ENCODE data around the gene MARCHF6.

MARCHF6 gene, protein sequence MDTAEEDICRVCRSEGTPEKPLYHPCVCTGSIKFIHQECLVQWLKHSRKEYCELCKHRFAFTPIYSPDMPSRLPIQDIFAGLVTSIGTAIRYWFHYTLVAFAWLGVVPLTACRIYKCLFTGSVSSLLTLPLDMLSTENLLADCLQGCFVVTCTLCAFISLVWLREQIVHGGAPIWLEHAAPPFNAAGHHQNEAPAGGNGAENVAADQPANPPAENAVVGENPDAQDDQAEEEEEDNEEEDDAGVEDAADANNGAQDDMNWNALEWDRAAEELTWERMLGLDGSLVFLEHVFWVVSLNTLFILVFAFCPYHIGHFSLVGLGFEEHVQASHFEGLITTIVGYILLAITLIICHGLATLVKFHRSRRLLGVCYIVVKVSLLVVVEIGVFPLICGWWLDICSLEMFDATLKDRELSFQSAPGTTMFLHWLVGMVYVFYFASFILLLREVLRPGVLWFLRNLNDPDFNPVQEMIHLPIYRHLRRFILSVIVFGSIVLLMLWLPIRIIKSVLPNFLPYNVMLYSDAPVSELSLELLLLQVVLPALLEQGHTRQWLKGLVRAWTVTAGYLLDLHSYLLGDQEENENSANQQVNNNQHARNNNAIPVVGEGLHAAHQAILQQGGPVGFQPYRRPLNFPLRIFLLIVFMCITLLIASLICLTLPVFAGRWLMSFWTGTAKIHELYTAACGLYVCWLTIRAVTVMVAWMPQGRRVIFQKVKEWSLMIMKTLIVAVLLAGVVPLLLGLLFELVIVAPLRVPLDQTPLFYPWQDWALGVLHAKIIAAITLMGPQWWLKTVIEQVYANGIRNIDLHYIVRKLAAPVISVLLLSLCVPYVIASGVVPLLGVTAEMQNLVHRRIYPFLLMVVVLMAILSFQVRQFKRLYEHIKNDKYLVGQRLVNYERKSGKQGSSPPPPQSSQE

GRCh38 chr5:10353241-10354047, at the start of gene MARCHF6:
TSS of gene MARCHF6 (plus strand) at chr5:10353695. CDS start at chr5:10353899, 204 bp downstream.
- TF ChIP-seq CTCF (IDR thresholded peaks at IDR 0.05), result no peak

DNA sequence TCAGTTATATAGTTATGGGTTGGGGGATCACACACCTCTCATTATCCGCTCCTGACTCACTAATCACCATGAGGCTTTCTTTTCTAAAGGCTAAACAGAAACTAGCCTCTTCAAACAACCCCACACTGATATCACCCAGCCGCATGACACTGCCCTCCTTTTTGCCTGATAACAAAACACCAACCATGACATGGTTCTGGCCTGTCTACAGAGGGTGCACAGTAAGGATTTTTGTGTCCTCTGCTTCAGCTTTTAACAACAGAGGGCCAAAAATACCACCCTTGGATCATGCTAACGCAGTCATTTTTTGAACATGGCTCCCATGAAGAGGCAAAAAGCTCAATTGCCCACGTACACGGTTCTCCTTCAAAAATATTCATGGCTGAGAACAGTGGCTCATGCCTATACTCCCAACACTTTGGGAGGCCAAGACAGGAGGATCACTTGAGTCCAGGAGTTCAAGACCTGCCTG, 49.8 kb upstream of the MARCHF6 start:
- TF ChIP-seq CTCF (IDR thresholded peaks at IDR 0.05), result no peak

DNA sequence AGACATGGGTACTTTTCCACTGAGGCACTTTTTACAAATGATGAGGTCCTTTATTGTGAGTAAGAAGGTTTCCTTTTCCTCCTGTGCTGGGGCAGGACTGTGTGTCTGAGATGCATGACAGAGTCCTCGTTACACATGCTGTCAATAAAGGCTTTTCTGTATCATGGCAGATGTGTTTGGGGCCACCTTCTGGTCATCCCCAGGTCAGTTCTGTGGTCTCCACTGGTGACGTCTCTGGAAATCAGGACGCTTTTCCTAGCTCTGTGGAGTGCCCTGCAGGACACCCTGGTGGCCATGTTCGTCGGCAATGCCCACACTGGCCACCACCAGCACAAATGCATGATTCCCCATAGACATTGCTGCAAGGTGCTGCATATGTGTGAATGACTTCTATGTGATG, 48.6 kb upstream of the MARCHF6 start:
- TF ChIP-seq CTCF (IDR thresholded peaks at IDR 0.05), result no peak; the same call in 1 of the 2 replicates

GRCh38 chr5:10306114-10306513, 47.4 kb upstream of the MARCHF6 start:
- TF ChIP-seq CTCF (IDR thresholded peaks at IDR 0.05), result no peak

GRCh38 chr5:10306806-10307205, 46.7 kb upstream of the MARCHF6 start:
- no peak for TF ChIP-seq CTCF (IDR thresholded peaks at IDR 0.05)

DNA sequence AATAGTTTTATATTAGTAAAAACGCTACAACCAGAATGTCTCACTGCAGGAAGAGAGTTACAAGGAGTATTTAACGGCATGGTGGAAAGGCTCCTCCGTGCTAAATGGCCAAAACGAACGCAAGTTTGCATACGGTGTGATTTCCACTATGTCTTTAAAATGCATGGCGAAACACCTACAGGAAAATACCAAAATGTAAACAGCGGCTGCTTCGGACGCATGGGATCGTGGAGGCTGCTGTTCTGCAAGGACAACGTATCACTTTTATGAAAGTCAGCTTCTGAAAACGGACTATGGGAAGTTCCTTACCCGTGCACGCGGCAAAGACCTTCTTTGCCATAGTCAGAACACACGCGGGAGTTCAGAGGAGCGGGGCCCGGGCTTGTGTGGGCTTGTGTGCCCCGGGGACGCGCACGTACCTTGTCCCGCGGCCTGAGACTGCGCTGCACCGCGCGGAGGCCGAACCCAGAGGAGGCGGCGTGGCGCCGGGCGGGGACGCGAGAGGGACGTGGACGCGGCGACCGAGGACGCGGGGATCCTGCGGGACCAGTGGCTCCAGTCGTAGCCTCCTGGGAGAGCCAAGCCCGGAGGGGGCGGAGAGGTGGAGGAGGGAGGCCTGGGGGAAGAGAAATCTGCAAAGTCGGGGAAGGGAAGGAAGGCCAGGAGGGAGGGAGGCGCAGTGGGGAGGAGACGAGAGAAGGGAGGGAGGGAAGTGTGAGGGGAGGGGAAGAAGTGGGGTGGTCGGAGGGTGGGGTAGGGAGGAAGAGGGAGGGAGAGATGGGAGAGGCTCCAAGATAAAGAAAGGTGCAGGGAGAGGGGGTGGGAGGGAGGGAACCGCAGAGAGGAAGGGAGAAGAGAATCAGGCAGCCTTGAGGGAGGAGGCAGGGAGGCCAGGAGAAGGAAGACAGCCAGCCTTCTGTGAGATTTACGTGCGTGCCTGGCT, 46.0 kb upstream of the MARCHF6 start, which contains the start of gene CMBL:
TSS of gene CMBL (minus strand) at position 697 of the 943 bp plus-strand sequence. CDS start 17,140 bp downstream, outside the sequence.
- TF ChIP-seq CTCF (IDR thresholded peaks at IDR 0.05), result no peak
